ENCODE results near the gene WDR18.

Gene WDR18, protein sequence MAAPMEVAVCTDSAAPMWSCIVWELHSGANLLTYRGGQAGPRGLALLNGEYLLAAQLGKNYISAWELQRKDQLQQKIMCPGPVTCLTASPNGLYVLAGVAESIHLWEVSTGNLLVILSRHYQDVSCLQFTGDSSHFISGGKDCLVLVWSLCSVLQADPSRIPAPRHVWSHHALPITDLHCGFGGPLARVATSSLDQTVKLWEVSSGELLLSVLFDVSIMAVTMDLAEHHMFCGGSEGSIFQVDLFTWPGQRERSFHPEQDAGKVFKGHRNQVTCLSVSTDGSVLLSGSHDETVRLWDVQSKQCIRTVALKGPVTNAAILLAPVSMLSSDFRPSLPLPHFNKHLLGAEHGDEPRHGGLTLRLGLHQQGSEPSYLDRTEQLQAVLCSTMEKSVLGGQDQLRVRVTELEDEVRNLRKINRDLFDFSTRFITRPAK

DNA sequence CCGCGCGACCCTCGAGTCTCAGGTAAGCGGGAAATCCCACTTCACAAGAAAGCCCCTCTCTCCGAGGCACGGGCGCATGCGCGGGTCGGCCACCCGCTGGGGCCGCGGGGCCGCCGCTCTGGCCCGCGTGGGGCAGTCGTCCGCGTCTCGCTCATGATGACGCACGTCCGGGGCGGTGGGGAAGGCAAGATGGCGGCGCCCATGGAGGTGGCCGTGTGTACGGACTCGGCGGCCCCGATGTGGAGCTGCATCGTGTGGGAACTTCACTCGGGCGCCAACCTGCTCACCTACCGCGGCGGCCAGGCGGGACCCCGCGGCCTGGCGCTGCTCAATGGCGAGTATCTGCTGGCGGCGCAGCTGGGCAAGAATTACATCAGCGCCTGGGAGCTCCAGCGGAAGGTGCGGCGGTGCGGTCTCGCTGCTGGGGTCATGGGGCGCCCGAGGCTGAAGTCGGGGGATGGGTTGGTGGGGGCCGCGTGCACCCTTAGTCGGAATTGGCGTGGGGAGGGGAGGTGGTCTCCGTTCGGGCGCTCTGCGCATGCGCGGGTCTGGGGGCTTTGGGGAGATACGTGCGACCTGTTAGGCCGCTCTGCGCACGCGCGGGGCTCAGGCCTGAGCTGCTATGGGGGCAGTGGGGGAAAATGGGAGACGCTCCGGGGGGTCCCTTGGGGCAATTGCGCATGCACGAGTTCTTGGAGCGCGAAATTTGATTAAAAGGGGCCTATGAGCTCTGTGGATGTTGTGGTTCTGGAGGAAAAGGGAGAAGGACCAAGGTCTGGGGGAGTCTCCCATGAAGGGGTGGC is at the start of gene WDR18:
Gene WDR18, plus strand, starts transcription at position 181 of the 803 bp plus-strand sequence. Its CDS starts 9 bp downstream, at position 190.
- in situ Hi-C loops (cut with MboI; ENCODE audit: low sequenced_read_pairs): loop anchor here (10.0 to 25.0 kb wide), 2 partner anchors 60 to 122 kb away; partner anchors contain the start of genes ARID3A, CFD and ELANE

- in situ Hi-C loops (cut with MboI; ENCODE audit: low sequenced_read_pairs): no loop called here
Observed at GRCh38 chr19:934865-935479, 49.2 kb upstream of the WDR18 start.

GRCh38 chr19:936175-936546 is 48.0 kb upstream of the WDR18 start:
- in situ Hi-C loops (cut with MboI; ENCODE audit: low sequenced_read_pairs): no loop called here

DNA sequence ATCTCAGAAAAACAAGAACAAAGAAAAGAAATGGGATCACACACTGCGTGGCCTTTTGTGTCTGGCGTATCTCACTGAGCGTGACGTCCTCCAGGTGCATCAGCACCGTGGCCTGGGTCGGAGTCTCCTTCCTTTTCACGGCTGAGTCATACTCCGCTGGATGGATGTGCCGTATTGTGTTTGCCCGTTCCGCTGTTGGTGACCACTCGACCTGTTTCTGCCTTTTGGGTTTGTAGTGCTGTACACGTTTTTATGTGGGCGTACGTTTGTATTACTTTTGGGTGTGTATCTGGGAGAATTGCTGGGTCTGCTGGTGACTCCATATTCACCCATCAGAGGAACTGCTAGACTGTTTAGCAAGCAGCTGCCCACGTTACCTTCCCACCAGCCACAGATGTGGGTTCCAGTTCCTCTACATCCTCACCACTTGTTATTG is 46.9 kb upstream of the WDR18 start:
- in situ Hi-C loops (cut with MboI; ENCODE audit: low sequenced_read_pairs): no loop called here

DNA sequence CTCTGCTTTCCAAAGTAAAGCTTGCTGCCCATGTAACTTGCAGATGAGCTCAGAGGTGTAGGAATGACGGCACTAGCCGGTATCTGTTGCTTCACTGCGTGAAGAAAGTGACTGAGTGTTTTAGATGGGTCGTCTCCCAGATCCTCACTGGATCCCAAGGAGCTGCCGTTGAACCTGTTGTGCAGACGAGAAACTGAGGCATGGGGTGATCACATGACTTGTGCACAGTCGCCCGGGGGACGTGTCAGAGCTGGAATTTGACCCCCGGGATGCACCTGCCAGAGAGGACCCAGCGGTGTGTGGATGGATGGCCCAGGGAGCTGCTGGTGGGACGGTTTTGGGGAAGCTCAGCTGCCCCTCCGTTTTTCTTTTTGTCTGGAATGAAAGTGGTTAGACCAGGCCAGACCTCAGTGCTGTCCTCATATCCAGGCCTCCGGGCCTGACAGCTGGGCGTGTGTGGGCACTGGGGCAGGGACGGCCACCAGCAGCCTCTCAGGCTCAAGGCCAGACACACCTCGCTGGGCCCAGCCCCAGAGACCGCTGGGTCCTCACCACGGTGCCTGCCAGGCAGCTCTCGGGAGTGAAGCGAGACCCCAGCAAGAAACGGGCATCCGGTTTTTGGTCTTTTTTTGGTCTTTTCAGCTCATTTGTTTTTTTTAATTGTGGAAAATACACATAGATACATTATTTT is 45.8 kb upstream of the WDR18 start:
- in situ Hi-C loops (cut with MboI; ENCODE audit: low sequenced_read_pairs): no loop called here

GRCh38 chr19:939439-939838 is 44.7 kb upstream of the WDR18 start:
- in situ Hi-C loops (cut with MboI; ENCODE audit: low sequenced_read_pairs): no loop called here

DNA sequence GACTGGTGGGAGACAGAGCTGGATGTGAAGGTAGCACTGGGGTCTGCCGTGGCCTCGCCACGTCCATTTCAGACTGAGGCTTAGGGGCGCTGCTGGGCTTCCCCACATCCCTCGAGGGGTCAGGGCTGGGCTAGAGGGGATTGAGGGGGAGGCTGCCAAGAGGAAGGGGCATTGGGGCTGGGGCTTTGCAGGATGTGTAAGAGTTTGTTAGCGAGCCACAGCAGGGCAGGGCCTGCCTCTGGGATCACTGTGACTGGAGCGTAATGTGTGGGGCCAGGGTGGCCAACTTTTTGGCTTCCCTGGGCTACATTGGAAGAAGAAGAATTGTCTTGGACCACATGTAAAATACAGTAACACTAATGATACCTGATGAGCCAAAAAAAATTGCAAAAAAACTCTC is 44.2 kb upstream of the WDR18 start:
- in situ Hi-C loops (cut with MboI; ENCODE audit: low sequenced_read_pairs): no loop called here

DNA sequence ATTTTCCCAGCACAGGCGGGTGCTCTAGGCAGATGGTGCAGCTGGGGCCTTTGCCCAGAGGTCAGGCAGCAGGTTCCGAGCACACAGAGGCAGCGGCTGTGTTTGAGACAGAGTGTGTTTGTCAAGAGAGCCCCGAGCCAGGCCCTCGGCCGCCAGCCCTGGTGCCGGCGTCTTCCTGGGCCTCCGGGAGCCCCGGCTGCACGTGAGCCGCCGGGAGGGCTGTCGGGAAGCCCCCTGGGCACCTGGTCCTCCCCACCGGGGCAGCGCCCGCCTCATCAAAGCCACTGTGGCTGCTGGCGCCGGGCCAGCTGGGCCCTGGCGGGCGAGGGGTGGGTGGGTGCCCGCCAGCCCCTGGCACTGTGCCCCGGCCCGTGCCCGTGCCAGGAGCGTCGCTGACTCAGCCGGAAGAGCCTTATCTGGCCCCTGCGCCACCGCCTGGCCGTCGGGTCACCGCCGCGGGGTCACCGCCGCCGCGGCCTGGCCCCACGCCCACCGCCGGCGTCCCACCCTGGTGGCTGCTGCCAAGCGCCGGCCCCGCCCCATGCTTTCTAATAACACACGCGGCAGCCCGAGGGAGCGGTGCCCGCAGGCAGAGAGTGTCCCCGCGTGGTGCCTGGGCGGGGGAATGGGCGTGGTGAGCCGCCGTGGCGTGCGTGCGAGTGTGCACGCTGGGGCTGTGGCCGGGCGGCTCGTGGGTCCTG is 43.4 kb upstream of the WDR18 start:
- in situ Hi-C loops (cut with MboI; ENCODE audit: low sequenced_read_pairs): no loop called here

GRCh38 chr19:941292-942132 is 42.6 kb upstream of the WDR18 start:
- in situ Hi-C loops (cut with MboI; ENCODE audit: low sequenced_read_pairs): no loop called here

DNA sequence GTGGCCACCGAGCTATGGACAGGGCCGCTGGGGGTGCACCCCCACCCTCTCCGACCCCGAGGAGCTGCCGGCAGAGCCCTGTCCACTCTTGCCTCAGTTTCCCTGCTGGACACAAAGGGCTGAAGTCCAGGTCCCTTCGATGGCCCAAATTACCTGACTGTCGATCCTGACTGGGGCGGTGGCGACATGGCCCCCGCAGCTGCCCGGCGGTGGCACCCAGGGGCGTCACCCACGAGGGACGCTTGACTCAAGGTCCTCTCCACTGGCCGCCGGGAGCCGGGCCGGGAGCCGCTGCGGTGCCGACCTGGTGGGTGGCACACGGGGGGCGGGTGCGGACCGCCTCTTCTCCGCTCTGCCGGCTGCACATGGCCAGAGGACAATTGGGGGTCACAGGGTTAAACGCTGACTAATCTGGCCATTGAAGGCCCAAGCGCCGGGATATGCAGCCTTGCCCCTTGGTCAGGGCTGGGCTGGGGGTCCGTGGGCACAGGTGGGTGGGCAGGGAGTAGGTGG is 42.0 kb upstream of the WDR18 start:
- in situ Hi-C loops (cut with MboI; ENCODE audit: low sequenced_read_pairs): no loop called here

DNA sequence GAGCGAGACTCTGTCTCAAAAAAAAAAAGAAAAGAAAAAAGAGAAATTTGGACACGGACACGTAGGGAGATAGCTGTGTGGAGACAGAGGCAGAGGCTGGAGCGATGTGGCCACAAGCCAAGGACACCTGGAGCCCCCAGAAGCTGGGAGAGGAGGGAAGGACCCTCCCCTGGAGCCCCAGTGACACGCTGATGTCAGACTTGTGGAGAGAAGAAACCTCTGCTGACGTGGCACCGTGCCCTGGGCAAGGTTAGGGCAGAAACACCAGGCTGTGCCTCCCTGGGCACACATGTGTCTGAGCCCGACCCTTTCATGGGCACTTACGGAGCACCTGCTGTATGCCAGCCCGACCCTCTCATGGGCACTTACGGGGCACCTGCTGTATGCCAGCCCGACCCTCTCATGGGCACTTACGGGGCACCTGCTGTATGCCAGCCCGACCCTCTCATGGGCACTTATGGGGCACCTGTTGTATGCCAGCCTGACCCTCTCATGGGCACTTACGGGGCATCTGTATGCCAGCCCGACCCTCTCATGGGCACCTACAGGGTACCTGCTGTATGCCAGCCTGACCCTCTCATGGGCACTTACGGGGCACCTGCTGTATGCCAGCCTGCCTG is 40.5 kb upstream of the WDR18 start:
- in situ Hi-C loops (cut with MboI; ENCODE audit: low sequenced_read_pairs): no loop called here

DNA sequence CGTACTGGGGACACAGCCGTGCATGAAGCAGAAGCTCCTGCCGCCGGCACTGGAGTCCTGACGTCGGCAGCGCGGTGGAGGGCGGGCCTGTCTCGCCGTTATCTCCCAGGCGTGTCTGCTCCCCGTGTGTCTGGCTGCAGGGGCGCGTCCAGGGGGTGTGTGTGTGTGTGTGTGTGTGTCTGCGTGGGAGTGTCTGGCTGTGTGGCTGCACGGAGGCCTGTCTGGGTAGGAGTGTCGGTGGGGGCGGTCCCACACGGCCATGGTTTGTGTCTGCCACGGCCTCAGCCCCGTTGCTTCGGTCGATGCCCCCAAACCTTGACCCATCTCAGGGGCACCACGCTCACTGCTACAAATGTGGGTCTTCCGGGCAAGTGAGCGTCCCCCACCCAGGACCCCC is 40.0 kb upstream of the WDR18 start:
- in situ Hi-C loops (cut with MboI; ENCODE audit: low sequenced_read_pairs): no loop called here

- in situ Hi-C loops (cut with MboI; ENCODE audit: low sequenced_read_pairs): no loop called here
Observed at GRCh38 chr19:944663-945241, 39.4 kb upstream of the WDR18 start.

- in situ Hi-C loops (cut with MboI; ENCODE audit: low sequenced_read_pairs): no loop called here
Observed at GRCh38 chr19:945401-946252, 38.5 kb upstream of the WDR18 start.

DNA sequence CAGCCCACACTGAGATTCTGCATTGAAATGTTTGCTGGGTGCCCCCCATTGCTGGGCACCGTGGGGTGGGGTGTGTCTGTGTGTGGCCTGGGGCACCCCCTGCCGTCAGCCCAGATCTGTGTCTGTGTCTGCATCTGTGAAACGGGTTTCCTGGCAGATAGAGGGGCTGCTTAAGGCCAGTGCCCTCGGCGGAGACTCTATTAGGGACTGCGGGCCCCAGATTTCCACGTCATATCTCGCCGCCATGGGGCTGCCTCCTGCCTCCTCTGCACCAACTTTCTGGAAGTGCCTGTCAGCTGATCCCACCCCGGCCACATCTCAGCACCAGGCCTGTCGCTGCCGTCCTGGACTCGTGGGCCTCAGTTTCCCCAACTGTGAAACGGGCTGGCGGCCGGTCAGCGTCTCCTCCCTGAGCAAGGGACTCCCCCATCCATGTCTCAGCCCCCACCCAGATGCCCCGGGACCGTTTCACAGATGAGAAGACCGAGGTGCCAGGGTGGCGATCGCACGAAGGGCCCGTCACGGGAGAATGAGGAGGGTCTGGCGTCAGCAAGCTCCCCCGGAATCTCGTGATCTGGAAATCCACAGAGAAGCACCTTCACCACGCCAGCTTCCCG is 36.9 kb upstream of the WDR18 start:
- in situ Hi-C loops (cut with MboI; ENCODE audit: low sequenced_read_pairs): no loop called here

- in situ Hi-C loops (cut with MboI; ENCODE audit: low sequenced_read_pairs): no loop called here
Observed at GRCh38 chr19:947707-948539, 36.2 kb upstream of the WDR18 start.

All from HL-60/S4 treated with phorbol 12-myristate 13-acetate at 8.2 ng/mL for 4 days and 3 days (cell line).